Stimulated activated effector memory CD8-positive, alpha-beta T cell treated with anti-CD3 and anti-CD28 coated beads, Interleukin-12 subunit alpha, Interleukin-12 subunit beta, amount 100 ng/mL, for 72 hours (primary cell): ENCODE measurements around the gene TCP11L2.

ENCODE experiments used
- ATAC-seq: fragments of 150-1000 bp; cut with Tn5 transposase; 2 replicates; pipeline ENCODE4 v1.10.0; 2021
- DNase-seq, 2 donors: peaks; one replicate each; pipeline ENCODE4 v3.0.0; 2021 to 2022; ENCODE audit warnings: low spot score in 2 of 2
- H3K27ac Mint-ChIP-seq: one replicate; pipeline ENCODE4 v1.8.0; 2022; ENCODE audit warnings: mild to moderate bottlenecking, mixed read lengths
- H3K36me3 Mint-ChIP-seq: one replicate; pipeline ENCODE4 v1.8.0; 2022; ENCODE audit warnings: mild to moderate bottlenecking, mixed read lengths
- H3K4me1 Mint-ChIP-seq: one replicate; pipeline ENCODE4 v1.8.0; 2022; ENCODE audit warnings: mixed read lengths
- H3K4me3 Mint-ChIP-seq: one replicate; pipeline ENCODE4 v1.8.0; 2022; ENCODE audit warnings: mild to moderate bottlenecking, mixed read lengths
- H3K9me3 Mint-ChIP-seq: one replicate; pipeline ENCODE4 v1.8.0; 2022; ENCODE audit warnings: mixed read lengths

Gene TCP11L2

DNA sequence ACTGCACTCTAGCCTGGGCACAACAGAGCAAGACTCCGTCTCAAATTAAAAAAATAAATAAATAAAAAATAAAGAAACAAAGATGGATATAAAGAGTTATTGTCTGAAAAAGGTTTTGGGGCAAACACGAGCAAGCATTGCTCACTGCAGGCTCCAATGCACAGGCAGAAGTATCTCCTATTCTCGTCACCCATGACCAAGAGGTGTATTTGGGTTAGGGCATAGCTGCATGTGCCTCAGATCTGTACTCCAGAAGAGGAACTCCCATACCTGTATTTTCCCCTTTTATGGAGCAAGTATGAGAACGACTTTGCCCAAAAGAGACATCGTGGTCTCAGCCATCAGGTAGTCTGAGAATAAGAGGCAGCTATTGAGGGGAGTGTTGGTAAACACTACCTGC, 10.2 kb upstream of the TCP11L2 start:
- Mint-ChIP-seq H3K27ac (no peak overlapping the region), H3K4me1 (peaks cover 8% of the 10 kb centered on the region), H3K36me3 (no peaks in the 10 kb centered on the region), H3K4me3 (no peak overlapping the region), H3K9me3 (no peaks in the 10 kb centered on the region)
- ATAC-seq, result no peak
- no peak for DNase-seq

GRCh38 chr12:106296179-106296877, 6.2 kb upstream of the TCP11L2 start:
- ATAC-seq, result no peak

DNA sequence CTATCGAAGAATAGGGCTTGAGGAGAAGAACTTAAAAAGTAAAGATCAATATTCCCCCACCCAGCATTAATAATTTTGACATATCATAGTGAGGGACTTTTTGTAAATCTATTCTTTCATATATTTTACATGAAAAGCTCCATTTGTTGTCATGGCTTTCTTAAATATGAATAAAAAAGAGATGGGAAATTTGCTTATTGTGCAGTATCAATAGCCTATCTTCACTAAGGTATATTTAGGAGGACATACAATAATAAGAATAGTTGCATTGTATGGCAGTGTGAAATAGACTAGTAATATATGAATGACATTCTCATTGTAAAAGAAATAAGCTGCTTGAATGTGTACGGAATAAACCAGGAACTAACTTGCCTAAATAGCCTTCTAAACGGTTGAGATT, 5.5 kb upstream of the TCP11L2 start:
- peaks cover 14% of the 10 kb centered on the region for H3K4me1 Mint-ChIP-seq
- no peak overlapping the region for H3K4me3 Mint-ChIP-seq
- H3K36me3 Mint-ChIP-seq, result peaks cover 7% of the 10 kb centered on the region
- no peak overlapping the region for H3K27ac Mint-ChIP-seq
- ATAC-seq, result no peak
- no peak for DNase-seq
- H3K9me3 Mint-ChIP-seq, result no peaks in the 10 kb centered on the region

More at GRCh38 chr12:106296179-106296877, 6.2 kb upstream of the TCP11L2 start:
- Mint-ChIP-seq H3K4me1 (peaks cover 7% of the 10 kb centered on the region), H3K36me3 (no peaks in the 10 kb centered on the region), H3K4me3 (no peak overlapping the region), H3K27ac (no peak overlapping the region), H3K9me3 (no peaks in the 10 kb centered on the region)
- DNase-seq, result no peak

DNA sequence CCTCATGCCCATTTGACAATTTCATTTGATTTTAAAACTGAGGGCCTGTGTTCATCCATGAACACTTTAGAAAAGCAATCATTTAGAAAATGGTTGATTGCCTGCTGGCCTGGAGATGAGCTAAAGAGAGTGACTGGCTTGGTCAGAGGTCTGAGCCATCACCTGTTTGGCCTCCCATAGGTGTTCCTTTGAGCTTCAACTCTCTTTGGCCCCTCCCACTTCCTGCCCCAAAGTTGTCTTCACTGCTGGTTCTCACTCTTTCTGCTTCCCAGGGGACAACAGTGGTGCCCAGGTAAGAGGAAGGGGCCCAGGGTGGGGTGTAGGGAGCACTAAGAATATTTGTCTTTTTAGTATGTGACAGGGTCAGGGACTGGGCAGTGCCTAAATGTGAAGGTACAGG, 4.9 kb upstream of the TCP11L2 start:
- Mint-ChIP-seq H3K9me3 (no peaks in the 10 kb centered on the region), H3K4me1 (peaks cover 14% of the 10 kb centered on the region), H3K4me3 (no peak overlapping the region), H3K36me3 (peaks cover 13% of the 10 kb centered on the region), H3K27ac (no peak overlapping the region)
- DNase-seq (no peak), ATAC-seq (no peak)

GRCh38 chr12:106299202-106299774, 3.2 kb upstream of the TCP11L2 start:
- DNase-seq, result no peak
- peaks cover 20% of the 10 kb centered on the region for H3K36me3 Mint-ChIP-seq
- no peaks in the 10 kb centered on the region for H3K9me3 Mint-ChIP-seq
- peaks cover 21% of the 10 kb centered on the region for H3K4me1 Mint-ChIP-seq
- H3K4me3 Mint-ChIP-seq, result no peak overlapping the region
- no peak for ATAC-seq
- no peak overlapping the region for H3K27ac Mint-ChIP-seq

GRCh38 chr12:106300761-106301160, 1.8 kb upstream of the TCP11L2 start:
- Mint-ChIP-seq H3K4me3 (peak overlapping the region; percentile 91), H3K4me1 (peaks cover 36% of the 10 kb centered on the region), H3K36me3 (peaks cover 20% of the 10 kb centered on the region), H3K27ac (peak overlapping the region; percentile 100), H3K9me3 (no peaks in the 10 kb centered on the region)
- DNase-seq (no peak), ATAC-seq (no peak)

GRCh38 chr12:106301241-106301610, 1.3 kb upstream of the TCP11L2 start:
- H3K27ac Mint-ChIP-seq, result peak overlapping the region; percentile 100
- peaks cover 20% of the 10 kb centered on the region for H3K36me3 Mint-ChIP-seq
- no peaks in the 10 kb centered on the region for H3K9me3 Mint-ChIP-seq
- ATAC-seq (no peak), DNase-seq (no peak)
- H3K4me3 Mint-ChIP-seq, result peak overlapping the region; percentile 91
- peaks cover 38% of the 10 kb centered on the region for H3K4me1 Mint-ChIP-seq

DNA sequence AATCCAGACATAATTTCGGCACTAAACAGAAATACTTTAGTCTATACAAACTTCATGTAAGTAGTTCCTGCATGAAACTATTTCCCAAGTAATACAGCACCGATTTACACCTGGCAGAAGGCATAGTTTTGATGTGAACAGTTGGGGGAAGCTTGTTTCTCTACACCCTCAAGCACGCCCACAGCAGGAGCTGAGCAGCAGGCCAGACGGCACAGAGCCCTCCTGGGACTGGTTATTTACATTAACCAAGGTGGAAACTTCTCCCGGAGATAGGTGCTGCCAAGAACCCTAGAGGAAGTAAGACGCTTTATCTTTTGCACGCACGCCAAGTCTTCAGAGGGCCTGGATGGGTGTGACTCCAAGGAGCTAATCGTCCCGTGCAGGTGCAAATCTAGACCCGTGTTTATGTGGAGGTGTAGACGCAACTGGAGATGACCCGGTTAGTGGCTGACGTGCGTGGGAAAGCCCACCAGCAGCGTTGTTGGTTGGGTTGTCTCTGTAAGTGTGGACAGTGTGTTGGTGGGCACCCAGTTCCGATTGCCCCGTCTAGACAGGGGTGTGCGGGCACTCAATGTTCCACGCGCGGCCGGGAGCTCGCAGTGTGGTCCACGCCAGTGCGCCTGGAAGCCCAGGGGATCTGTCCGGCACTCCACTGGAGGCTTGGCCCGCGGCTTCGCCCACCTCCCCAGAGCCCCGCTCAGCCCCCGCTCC, 767 bp upstream of the TCP11L2 start:
- ATAC-seq, result peak; percentile 46
- Mint-ChIP-seq H3K9me3 (no peaks in the 10 kb centered on the region), H3K4me3 (peak overlapping the region; percentile 91), H3K4me1 (peaks cover 38% of the 10 kb centered on the region), H3K27ac (peak overlapping the region; percentile 100), H3K36me3 (peaks cover 20% of the 10 kb centered on the region)
- DNase-seq, result peak; percentile 23 to 74

- ATAC-seq, result peak; percentile 61
- peaks cover 40% of the 10 kb centered on the region for H3K4me1 Mint-ChIP-seq
- H3K4me3 Mint-ChIP-seq, result peak overlapping the region; percentile 91
- H3K9me3 Mint-ChIP-seq, result no peaks in the 10 kb centered on the region
- peak overlapping the region; percentile 100 for H3K27ac Mint-ChIP-seq
- H3K36me3 Mint-ChIP-seq, result peaks cover 20% of the 10 kb centered on the region
- peak; percentile 59 to 82 for DNase-seq
These were observed 778 bp downstream of the TCP11L2 start for GRCh38 chr12:106303202-106303820.

DNA sequence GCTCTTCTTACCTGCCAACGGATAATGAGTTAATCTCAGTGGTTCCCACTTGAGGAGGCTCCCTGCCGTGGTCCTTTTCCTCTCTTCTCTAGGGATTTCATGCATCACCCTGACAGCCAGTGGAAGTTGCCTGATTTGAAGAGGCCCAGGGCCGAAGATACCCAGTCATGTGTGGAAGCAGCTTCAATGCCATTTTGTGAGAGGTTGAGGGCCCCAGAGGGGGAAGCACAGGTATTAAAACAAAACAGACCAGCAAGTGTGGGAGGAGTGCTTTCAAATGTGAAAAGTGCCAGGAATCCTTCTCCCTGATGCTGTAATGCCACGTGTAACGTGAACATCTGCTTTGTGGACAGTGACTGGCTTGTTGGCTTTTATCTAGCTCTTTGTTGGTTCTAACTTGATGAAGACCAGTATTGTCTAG, 1.5 kb downstream of the TCP11L2 start:
- Mint-ChIP-seq H3K9me3 (no peaks in the 10 kb centered on the region), H3K4me1 (peaks cover 47% of the 10 kb centered on the region), H3K4me3 (peak overlapping the region; percentile 91), H3K27ac (peak overlapping the region; percentile 100), H3K36me3 (peaks cover 20% of the 10 kb centered on the region)
- ATAC-seq, result no peak
- no peak for DNase-seq

DNA sequence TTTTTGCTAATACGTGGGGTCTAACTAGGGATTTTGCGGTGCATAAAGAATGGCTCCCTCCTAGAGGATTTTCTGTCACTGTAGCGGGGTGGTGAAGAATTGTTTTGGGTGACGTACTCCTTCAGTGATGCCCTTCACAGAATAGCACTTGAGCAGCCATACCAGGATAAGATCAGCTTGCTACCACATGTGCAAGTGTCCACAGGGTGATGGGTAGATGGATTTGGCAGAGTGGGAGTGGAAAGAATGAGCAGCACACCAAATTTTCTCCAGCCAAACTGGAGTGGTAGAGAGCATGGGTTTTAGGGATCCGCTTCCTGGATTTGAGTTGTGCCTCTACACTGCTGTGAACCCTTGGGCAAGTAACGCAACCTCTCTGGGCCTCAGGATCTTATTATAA, 2.3 kb downstream of the TCP11L2 start:
- ATAC-seq, result no peak
- peak overlapping the region; percentile 100 for H3K27ac Mint-ChIP-seq
- DNase-seq, result no peak
- peaks cover 54% of the 10 kb centered on the region for H3K4me1 Mint-ChIP-seq
- peak overlapping the region; percentile 91 for H3K4me3 Mint-ChIP-seq
- peaks cover 20% of the 10 kb centered on the region for H3K36me3 Mint-ChIP-seq
- H3K9me3 Mint-ChIP-seq, result no peaks in the 10 kb centered on the region

DNA sequence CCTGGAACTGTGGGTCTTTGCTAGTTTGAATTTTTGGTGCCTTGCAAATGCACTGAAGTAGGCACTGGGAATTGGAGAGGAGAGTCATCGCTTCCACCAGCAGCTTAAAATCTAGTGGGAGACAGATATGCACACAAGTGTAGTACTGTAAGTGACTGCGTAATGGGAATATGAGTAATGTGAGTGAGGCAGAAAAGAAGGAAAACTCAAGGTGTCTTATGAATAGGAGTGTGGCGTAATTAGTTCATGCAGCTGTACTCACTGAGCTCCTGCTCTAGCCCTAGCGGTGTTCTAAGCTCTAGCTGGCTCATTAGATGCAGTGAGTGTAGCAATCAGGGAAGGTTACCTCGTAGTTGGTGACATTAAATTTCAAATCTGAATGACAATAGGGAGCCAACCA, 2.8 kb downstream of the TCP11L2 start:
- Mint-ChIP-seq H3K4me1 (peaks cover 59% of the 10 kb centered on the region), H3K9me3 (no peaks in the 10 kb centered on the region), H3K4me3 (no peak overlapping the region), H3K27ac (peak overlapping the region; percentile 30), H3K36me3 (peaks cover 20% of the 10 kb centered on the region)
- ATAC-seq, result no peak
- no peak for DNase-seq

DNA sequence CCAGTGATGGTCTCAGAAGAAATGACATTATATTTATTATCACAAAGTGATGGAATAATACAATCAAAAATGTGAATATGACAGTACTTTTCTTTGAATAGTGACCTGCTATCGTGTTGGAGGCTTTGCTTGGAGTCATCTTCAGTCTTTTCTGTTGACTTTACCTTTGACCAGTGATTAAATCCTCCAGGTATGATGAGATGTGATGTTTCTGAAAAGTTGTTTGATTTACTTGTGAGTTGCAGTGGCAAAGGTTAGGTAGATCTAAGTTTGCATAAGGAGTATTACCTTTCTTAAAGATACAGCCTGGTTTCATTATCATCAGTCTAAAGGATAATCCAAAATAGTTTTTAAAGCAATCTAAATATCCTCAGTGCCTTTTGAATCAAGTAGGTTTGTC, 4.6 kb downstream of the TCP11L2 start:
- no peak for DNase-seq
- H3K27ac Mint-ChIP-seq, result no peak overlapping the region
- peaks cover 44% of the 10 kb centered on the region for H3K4me1 Mint-ChIP-seq
- ATAC-seq, result no peak
- no peak overlapping the region for H3K4me3 Mint-ChIP-seq
- peaks cover 16% of the 10 kb centered on the region for H3K36me3 Mint-ChIP-seq
- H3K9me3 Mint-ChIP-seq, result no peaks in the 10 kb centered on the region

DNA sequence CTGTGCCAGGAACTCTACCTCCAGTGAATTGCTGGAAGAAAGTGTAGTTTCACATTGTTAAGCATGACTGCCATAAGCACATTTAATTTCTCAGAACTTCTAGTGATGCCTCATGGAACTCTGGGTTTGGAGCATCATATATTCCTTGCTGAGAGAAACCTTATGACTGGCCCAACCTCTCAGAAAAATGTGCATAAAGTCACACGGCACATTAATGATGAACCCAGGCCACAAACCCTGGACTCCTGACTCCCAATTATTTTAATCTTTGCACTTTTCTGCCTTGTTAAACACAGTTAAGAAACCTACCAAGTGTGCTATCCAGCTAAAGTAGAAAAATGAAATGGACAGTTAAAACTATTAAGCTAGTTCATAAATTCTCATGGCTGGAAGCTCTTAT, 5.6 kb downstream of the TCP11L2 start:
- H3K9me3 Mint-ChIP-seq, result no peaks in the 10 kb centered on the region
- ATAC-seq (no peak), DNase-seq (no peak)
- no peak overlapping the region for H3K4me3 Mint-ChIP-seq
- H3K36me3 Mint-ChIP-seq, result peaks cover 15% of the 10 kb centered on the region
- peak overlapping the region; percentile 29 for H3K27ac Mint-ChIP-seq
- H3K4me1 Mint-ChIP-seq, result peaks cover 44% of the 10 kb centered on the region

DNA sequence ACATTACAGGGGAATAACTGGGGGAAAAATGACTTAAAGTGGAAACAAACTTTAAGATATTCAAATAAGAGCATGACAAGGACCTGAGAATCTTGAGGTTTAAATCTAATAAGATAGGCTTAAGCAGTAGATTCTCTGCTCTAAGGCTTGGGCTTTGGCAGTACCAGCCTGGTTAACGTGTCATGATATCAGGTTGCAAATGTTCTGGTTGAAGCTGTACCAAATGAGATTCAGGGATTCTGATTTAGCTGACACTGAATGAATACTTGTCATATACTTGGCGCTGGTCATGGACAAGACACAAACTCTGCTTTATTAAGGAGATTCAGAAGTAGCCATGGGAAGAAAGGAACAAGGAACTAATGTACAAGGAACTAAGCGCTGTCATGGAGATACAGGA, 6.1 kb downstream of the TCP11L2 start:
- H3K36me3 Mint-ChIP-seq, result peaks cover 11% of the 10 kb centered on the region
- no peak overlapping the region for H3K4me3 Mint-ChIP-seq
- no peak for DNase-seq
- H3K4me1 Mint-ChIP-seq, result peaks cover 44% of the 10 kb centered on the region
- H3K27ac Mint-ChIP-seq, result peak overlapping the region; percentile 29
- no peak for ATAC-seq
- no peaks in the 10 kb centered on the region for H3K9me3 Mint-ChIP-seq
